HG02840 (cell line): ENCODE results near the gene TP53TG5.

Experiments
- ATAC-seq: cut with Tn5 transposase; IDR thresholded peaks from one replicate; pipeline ENCODE4 v1.9.1; 2021; ENCODE audit warnings: mild to moderate bottlenecking, moderate library complexity, moderate number of reproducible peaks; ENCODE audit not compliant: unreplicated experiment, low FRiP score

TP53TG5 gene

GRCh38 chr20:45406260-45407066, 28.3 kb upstream of the TP53TG5 start:
- ATAC-seq: no peak

- no peak for ATAC-seq
Measured at GRCh38 chr20:45405571-45406259, 27.6 kb upstream of the TP53TG5 start.

GRCh38 chr20:45404438-45404837, 26.3 kb upstream of the TP53TG5 start:
- ATAC-seq: no peak

GRCh38 chr20:45402946-45403345, 24.8 kb upstream of the TP53TG5 start:
- no peak for ATAC-seq

- ATAC-seq: no peak
Measured at GRCh38 chr20:45400346-45401031, 22.4 kb upstream of the TP53TG5 start.

GRCh38 chr20:45399018-45399417, 20.9 kb upstream of the TP53TG5 start:
- ATAC-seq: no peak

- ATAC-seq: no peak
Measured at GRCh38 chr20:45395114-45395415, 16.9 kb upstream of the TP53TG5 start.

- ATAC-seq: no peak
Measured at GRCh38 chr20:45394221-45395113, 16.3 kb upstream of the TP53TG5 start.

GRCh38 chr20:45392733-45393132, 14.6 kb upstream of the TP53TG5 start:
- no peak for ATAC-seq

- no peak for ATAC-seq
Measured at GRCh38 chr20:45391559-45391958, 13.4 kb upstream of the TP53TG5 start.

- ATAC-seq: no peak
Measured at GRCh38 chr20:45390931-45391330, 12.8 kb upstream of the TP53TG5 start.

GRCh38 chr20:45387274-45387673, 9.1 kb upstream of the TP53TG5 start:
- no peak for ATAC-seq

GRCh38 chr20:45377269-45377668, 856 bp downstream of the TP53TG5 start:
- no peak for ATAC-seq

GRCh38 chr20:45374966-45375365, 3.2 kb downstream of the TP53TG5 start:
- no peak for ATAC-seq

GRCh38 chr20:45374101-45374467, 4.0 kb downstream of the TP53TG5 start:
- no peak for ATAC-seq

GRCh38 chr20:45373353-45374100, 4.6 kb downstream of the TP53TG5 start:
- peak; percentile 56 for ATAC-seq

GRCh38 chr20:45372646-45373352, 5.3 kb downstream of the TP53TG5 start:
- ATAC-seq: no peak

- no peak for ATAC-seq
Measured at GRCh38 chr20:45372241-45372640, 5.9 kb downstream of the TP53TG5 start.

- ATAC-seq: no peak
Measured at GRCh38 chr20:45370571-45371160, 7.5 kb downstream of the TP53TG5 start.
